UCSD-AML1 (cell line): ENCODE measurements around the gene RAP1GAP2.
A peak's percentile ranks its signal among the peaks of the same experiment; 100 is the strongest.

Experiments used
- DNase-seq: peaks from one replicate; lab custom pipeline; 2025; ENCODE audit not compliant: unreplicated experiment; lab: John Stamatoyannopoulos, UW

Gene RAP1GAP2

DNA sequence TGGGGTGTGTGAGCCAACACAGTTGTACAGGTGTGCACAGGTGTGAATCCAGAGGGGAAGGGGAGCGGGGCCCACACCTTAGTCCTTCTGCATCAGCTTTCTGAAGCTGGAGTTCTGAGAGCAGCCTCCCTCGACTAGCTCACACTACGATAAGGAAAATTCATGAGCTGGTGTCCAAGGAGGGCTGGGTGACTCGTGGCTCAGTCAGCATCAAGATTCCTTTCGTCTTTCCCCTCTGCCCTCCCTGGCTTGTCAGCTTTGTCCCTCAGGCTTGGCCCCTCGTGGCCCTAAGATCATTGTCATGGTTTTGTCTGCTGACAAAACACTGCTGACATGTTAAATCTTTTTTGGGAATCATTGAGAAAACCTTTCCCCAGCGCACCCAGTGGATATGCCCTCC, 219.7 kb downstream of the RAP1GAP2 start:
- DNase-seq = no peak

DNA sequence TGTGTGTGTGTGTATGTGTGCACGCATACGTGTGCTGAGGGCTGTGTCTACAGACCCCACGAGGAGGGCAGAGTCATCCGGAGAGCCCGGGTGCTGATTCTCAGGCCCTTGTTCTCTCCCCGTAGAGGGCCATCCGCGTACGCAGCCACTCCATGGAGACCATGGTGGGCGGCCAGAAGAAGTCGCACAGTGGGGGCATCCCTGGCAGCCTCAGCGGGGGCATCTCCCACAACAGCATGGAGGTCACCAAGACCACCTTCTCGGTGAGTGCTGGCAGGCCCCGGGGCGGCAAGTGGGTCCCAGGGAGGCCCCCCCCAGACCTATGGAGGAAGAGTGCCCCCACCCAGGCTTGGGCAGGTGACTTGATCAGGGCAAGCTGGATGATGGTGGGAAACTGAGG, 221.7 kb downstream of the RAP1GAP2 start:
- no peak for DNase-seq

DNA sequence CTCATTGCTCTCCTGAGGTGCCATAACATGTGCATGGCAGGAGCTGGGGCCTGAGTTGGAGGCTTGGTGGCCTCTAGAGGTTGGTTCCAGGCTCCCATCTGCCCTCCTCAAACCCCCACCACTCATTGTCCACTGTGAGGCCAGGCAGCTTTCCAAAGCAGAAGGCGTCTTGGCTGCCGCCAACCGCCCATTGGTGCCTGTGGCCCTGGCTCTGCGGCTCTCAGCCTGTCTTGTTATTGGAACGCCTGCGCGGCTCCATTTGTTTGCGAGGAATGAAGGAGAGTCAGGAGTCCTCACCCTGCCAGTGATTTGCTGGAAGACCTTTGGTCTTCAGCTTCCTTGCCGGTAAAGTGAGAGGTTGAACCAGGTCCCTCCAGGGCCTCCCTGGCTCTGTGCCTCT, 223.5 kb downstream of the RAP1GAP2 start:
- DNase-seq = no peak

DNA sequence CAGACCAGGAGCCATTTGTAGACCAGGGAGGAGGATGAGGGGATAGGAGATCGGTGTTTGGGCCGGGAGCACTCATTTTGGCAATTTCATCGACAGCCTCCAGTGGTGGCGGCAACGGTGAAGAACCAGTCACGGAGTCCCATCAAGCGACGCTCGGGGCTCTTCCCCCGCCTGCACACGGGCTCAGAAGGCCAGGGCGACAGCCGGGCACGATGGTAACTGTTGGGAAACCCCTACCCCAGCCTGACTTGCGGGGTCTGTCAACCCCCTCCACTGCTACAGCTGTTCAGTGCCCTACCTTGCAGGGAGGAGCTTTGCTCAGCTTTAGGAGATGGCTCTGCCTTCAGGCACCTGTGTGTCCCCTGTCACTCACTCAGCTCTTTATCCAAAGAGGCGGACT, 224.1 kb downstream of the RAP1GAP2 start:
- DNase-seq = no peak

DNA sequence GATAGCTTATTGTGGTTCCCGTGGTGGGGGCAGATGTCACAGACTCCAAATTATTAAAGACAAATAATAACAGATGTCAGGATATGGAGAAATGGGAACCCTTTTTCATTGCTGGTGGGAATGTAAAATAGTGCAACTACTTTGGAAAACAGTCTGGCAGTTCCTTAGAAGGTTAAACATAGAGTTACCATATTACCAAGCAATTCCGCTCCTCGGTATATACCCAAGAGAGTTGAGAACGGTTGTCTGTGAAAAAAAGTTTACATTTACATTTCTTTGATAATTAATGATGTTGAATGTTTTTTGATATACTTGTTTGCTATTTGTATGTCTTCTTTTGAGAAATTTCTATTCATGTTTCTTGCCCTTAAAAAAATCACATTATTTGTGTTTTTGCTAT, 226.0 kb downstream of the RAP1GAP2 start:
- no peak for DNase-seq

DNA sequence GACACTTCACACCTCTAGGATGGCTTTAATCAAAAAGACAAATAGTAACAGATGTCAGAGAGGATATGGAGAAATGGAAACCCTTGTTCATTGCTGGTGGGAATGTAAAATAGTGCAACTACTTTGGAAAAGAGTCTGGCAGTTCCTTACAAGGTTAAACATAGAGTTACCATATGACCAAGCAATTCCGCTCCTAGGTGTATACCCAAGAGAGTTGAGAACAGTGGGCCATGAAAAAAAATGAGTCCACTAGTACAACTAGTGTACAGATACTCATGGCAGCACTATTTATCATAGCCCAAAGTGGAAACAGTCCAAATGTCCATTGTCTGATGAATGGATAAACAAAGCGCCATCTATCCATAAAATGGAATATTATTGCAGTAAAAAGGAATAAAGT, 228.1 kb downstream of the RAP1GAP2 start:
- no peak for DNase-seq

DNA sequence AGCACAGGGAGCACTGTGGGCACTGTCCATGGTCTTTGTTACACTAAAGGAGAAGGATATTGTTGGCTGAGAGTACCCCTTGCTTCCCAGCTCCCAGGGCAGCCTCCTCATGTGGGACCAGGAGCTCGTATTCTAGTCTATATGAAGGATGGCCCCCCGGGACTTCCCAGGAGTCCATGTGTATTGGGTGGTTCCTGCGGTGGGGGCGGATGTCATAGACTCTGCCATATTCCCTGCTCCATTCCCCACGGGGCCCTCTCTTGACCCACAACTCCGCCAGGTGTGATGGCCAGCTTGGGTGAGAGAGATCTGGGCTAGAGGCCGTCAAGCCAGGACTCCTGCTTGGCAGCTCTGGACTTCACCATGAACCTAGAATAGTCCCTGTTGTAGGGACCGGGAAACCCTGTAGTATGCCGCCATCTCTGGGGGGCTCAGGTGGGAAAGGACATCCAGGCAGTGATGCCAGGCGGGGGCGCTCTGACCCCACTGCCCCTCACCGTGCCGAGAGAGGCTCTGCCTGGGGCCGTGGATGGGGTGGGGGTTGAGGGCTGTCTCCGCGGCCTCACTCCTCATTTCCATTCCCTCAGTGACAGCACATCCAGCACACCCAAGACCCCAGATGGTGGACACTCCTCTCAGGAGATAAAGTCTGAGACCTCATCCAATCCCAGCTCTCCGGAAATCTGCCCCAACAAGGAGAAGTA, 229.3 kb downstream of the RAP1GAP2 start:
- no peak for DNase-seq

DNA sequence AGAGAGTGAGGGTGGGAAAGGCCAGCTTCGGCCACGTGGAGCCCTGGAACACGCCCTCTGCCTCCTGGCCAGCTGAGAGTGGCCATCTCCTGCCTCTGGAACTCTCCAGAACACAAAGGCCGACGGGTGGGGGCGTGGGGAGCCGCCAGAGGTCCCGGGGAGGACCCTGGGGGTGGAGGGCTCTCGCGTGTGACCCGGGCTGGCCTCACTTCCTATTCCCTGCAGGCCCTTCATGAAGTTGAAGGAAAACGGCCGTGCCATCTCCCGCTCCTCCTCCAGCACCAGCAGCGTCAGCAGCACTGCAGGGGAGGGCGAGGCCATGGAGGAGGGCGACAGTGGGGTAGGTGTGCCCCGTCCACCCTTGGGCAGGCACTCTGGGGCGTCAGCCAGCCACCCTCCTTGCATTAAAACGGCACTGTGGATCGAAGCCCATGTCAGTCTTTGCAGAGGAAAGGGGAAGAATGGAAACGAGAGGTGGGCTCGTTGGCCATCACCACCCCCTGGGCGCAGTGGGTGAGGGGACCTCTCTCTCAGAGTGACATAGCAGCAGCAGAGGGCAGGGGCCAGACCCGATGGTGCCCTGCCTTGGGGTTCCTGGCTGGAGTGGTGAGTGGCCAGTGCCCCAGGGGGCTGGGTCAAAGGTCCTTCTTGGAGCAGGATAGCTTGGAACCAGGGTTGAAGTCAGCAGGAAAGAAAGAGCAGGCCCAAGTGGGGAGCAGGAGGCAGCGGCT, 230.1 kb downstream of the RAP1GAP2 start:
- DNase-seq = no peak

DNA sequence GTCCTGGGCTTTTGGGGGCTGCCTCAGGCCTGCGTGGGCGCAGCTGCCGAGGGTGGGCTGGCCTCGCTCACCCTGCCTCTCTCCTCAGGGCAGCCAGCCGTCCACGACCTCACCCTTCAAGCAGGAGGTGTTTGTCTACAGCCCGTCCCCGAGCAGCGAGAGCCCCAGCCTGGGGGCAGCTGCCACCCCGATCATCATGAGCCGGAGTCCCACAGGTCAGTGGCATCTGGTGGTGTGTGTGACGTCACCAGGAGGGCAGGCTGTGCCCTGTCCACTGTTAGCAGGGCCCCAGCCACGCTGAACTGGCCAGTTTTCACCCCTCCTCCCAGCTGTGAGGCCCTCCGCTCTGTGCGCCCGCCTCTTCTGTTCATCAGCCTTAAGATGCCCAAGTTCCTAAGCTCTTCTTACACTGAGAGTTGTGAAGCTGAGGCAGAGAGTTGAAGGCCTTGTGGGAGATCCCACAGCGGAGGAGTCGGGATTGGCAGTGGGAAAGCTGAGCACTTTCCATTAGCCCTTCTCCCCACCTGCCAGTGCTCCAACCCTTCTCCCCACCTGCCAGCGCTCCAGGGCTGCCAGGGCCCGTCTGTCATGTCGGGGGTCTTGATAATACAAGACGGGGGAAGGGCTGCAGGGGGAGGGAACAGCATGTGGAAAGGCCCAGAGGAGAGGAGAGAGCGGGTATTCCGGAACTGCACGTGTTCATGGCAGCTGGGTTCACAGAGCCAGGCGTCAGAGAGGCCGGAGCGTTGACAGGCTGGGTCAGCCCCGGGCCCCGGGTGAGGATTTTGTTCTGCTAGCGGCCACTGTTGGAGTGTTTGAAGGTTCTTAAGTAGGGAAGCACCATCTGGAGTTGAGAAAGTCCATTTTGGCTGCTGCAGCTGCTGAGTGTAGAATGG, 230.9 kb downstream of the RAP1GAP2 start:
- no peak for DNase-seq

DNA sequence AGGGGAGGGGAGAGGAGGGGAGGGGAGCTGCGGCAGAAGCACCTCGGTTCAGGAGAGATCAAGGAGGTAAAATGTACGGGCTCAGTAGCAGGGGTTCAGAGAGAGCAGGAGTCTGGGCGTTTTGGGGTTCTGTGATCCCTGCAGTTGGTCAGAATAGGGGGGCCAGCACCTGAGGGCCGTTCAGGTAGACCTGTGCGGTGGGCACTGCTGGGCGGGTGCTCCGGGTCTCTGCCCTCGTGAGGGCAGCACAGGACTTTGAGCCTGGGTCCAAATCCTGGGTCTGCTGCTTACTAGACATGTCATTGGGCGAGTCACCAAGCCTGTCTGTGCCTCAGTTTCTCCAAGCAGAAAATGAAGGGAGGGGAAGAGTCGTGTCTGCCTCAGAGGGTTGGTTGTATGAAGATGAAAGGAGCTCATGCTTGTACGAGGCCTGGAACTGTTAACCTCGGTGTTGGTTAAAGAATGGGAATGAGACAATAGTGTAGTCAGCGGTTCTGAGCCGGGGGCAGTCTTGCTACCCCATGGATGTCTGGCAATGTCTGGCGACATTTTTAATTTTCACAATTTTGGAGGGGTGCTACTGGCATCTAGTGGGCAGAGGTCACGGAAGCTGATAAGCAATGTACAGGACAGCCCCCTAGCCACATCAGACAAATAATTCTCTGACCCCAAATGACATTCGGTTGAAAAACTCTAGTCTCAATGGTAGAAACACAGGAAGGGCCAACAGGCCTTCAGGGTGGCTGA, 231.7 kb downstream of the RAP1GAP2 start:
- DNase-seq = no peak

DNA sequence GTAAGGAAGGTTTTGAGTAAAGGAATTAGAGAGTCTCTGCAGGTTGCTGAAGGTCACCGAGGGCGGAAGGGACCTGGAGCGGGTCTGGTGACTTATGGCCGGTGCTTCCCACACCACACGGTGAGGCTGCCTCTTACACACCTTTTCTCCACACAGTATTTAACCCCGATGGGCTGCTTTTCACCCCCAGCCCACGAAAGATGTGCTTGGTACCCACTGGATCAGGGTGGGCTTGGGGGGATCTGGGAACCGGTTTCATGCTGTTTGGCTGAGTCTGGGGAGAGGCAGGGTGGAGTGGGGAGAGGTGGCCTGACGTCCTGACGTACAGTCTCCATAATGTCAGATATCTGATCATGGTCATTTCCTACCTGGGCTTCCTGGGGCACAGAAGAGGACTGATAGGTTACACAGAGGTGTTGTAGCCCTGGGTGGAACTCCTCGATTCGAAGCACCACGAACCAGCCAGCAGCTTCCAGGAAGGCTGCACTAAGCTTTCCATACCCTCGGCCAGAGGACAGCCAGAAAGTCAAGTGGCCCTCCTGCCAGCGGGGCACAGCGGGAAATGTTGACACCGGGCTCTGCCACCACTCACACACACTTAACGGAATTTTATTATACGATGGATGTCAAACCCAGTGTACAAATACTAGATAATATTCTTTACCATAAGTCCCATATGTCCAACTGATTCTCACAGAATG, 233.1 kb downstream of the RAP1GAP2 start:
- DNase-seq = no peak

DNA sequence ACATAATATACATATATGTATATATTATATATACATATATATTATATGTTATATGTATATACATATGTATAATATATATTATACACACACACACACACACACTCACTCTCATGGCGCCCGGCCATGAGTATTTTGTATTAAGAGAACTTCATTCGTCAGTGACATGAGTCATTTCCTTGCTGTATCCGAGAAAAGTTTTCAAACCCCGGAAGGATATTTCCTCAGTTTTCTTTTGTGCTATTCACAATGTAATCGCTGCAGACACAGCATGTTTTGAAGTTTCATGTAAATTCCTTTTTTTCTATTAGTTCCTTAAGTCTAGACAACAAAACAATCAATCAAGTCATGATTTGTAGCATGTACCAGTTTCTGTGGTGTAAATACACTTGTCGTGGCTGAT, 233.9 kb downstream of the RAP1GAP2 start:
- DNase-seq = peak; percentile 34

DNA sequence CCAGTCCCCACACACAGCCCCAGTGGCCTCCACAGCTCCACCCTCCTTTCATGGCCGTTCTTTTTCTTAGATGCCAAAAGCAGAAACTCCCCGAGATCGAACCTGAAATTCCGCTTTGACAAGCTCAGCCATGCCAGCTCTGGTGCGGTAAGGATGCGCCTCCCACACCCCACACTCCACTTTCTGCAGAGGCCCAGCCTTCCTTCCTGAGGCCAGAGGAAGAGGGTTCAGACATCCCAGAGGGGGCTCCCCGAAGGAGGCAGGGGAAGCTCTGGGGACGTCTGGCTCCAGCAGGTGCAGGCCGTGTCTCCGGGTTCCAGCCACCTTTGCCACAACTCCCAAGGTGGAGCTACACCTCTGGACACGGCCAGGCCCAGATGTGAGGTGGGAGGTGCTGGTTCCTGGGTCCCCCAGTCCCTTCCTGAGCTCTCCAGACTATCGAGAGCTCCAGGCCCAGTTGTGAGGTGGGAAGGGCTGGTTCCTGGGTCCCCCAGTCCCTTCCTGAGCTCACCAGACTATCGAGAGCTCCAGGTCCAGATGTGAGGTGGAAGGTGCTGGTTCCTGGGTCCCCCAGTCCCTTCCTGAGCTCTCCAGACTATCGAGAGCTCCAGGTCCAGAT, 234.7 kb downstream of the RAP1GAP2 start:
- peak; percentile 22 for DNase-seq

DNA sequence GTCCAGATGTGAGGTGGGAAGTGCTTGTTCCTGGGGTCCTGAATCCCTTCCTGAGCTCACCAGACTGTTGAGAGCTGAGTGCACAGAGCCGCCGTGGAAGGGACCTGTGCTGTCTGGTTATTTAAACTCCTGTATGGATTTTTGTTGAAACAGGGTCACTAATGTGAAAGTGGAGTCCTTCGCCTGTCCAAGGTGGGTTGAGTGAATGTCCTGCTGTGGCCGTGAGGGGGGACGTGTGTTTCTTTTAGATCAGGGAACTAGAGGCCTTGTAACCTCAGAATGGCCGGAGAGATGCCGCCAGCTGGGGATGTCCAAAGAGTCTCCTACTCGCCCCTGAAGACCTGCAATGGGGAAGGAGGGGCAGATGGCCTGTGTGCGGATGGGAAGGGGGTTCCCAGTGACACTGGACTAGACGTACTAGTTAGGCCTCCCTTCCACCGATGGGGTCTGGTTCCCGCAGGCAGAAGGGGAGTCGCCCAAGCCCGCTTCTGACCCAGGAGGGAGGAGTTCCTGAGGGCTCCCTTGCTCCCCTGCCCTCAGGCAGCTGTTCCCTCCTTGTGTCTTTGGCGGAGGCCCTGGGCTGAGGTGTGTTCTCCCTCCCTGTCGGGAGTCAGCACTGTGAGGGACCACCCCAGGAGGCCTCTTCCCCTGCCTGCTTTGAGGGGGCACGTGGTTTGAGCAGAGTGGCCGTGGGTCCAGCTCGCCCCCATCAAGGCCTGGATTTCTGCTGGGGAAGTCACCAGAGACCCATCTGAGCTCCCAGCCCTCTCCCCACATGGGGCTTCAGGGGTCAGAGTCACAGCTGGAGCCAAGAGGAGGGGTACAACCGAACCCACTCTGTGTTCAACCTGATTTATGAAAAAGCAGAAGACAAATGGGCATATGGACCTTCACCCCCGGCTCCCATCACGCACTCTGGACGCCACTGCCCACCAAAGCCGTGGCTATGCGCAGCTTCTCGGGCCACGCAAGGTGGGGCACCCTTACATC, 236.3 kb downstream of the RAP1GAP2 start:
- no peak for DNase-seq

DNA sequence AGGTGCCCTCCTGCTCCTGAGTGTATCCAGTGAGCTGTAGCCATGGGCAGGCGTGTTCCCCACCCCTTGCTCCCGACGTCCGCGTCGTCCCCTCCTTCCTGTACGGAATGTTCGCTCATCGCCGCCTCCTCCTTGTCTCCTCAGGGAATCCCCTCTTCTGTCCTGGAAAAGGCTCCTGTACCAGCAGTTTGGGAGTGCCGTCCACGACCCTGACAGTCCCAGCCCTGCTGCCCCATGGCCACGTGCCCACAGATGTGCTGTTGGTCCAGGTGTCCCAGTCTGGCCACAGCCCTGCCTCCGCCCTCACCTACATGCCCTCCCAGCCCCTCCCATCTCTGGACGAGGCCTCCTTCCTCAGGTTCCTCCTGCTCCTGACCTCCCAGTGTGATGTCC, 237.0 kb downstream of the RAP1GAP2 start:
- DNase-seq = no peak

DNA sequence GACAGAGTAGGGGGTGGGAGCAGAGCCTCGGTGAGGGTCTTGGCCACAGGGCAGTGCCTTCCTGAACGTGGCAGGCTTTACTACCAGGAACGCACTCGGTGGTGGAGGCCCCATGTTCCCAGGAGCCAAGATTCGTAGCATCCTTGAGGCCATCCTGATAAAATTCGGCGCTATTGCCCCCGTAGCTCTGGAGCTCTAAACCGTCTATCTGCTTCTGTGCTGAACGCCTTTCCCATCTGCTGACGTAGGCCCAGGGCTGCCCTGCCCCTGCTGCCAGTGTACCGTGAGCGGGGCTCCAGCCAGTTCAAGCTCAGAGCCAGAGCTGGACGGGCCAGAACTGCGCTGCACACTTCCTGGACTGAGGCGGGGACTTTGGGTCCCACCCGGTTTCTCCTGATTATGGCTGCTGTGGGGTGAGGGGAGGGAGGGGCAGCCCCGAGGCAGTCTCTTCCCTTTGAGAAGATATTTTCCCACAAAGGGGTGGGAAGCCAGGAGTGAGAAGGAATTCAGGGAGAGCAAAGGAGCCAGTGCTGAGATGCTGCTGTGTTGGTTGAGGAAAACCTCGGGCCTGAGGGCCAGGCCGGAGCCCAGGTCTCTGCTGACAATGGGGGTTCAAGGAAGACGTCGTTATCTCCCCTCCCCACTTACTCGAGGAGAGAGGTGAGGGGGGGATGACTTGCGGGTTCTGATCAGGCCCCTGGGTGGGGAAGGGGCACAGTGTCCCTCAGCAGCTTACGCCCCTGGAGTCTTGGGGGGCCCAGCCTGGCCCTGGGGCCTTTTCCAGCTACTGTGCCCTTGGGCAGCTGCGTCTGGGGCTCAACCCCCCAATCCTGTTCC, 237.7 kb downstream of the RAP1GAP2 start:
- no peak for DNase-seq

DNA sequence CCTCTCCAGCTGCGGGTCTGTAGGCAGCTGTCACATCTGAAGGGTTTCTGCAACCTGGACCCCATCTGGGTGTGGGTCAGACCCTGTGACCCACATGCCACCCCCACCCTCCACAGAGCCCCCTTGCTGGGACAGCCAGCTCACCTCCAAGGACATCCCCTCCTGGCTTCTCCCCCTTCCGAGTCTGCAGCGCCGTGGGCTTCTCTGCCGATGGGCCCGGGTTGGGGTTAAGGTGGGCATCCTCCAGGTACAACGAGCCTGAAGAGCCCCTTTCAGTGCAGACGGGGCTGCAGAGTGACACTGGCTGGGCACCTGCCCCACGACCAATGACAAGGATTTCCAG, 238.3 kb downstream of the RAP1GAP2 start:
- DNase-seq = no peak
